K562 (cell line): Measurements from ENCODE around the gene KIF17. TPM values are rescaled to one million over a fixed set of nuclear protein-coding genes. Genes with fewer than 3 reads are reported as not detected.

Experiments used
- ATAC-seq: fragments of 200-7000 bp; cut with Tn5 transposase; 3 replicates; pipeline ENCODE4 v1.9.1; 2020; ENCODE audit warnings: moderate library complexity
- BruUV-seq: library from RNA; stranded (reverse); fragments of 400-500 nt; replicated peaks from 2 replicates; lab custom pipeline; 2021; lab: Mats Ljungman, UMichigan
- CTCF ChIA-PET: fragments of 300-600 bp; formaldehyde crosslinking; extraction: SDS; loops from one replicate; lab custom pipeline; 2021; ENCODE audit warnings: low intra/inter-chr PET ratio; lab: Yijun Ruan, JAX
- POLR2A ChIA-PET: fragments of 300-600, 350-650 bp; sonication (Branson Sonifier 250); formaldehyde crosslinking; extraction: SDS; loops from one replicate; lab custom pipeline; 2021; ENCODE audit warnings: antibody characterized with exemption, inconsistent platforms; lab: Yijun Ruan, JAX
- DNase-seq, 4 experiments: peaks; one replicate each; pipeline versions ENCODE4 v3.0.0 to v3.0.0-alpha.2; 2011 to 2018; ENCODE audit warnings: low spot score in 3 of 4, mixed read lengths in 3 of 4; ENCODE audit errors: extremely low read depth in 1 of 4
- FAIRE-seq: peaks from 2 replicates; lab custom pipeline; 2011; peaks lifted over from hg19 to GRCh38; lab: Jason Lieb, UNC
- H2AFZ ChIP-seq: 2 replicates; pipeline ENCODE4 v1.6.0; 2011; ENCODE audit warnings: low read depth, low read length, control low read depth, inconsistent platforms
- H3K27ac ChIP-seq: fragments of 200-600 bp; 3 replicates; pipeline ENCODE4 v1.8.0; 2011; ENCODE audit warnings: low read depth, mild to moderate bottlenecking, control low read depth, inconsistent platforms, low read length, moderate library complexity, mixed read lengths; ENCODE audit errors: extremely low read depth
- H3K27me3 ChIP-seq, 2 experiments: fragments of 300-600 bp in 1 of 2; 2 replicates in 1 of 2; 3 replicates in 1 of 2; pipeline versions ENCODE4 v1.6.0 to v1.8.0; 2011; ENCODE audit warnings: inconsistent platforms in 2 of 2, low read length in 2 of 2, mild to moderate bottlenecking in 1 of 2, mixed read lengths in 1 of 2, moderate library complexity in 1 of 2; ENCODE audit not compliant: control insufficient read depth in 2 of 2, insufficient read depth in 2 of 2
- H3K36me3 ChIP-seq: fragments of 300-600 bp; 3 replicates; pipeline ENCODE4 v1.8.0; 2011; ENCODE audit warnings: mild to moderate bottlenecking, low read length, inconsistent platforms; ENCODE audit not compliant: control insufficient read depth, insufficient read depth
- H3K4me1 ChIP-seq, 2 experiments: fragments of 200-600 bp in 1 of 2; replicated peaks in 1 of 2; 2 replicates in 1 of 2; 3 replicates in 1 of 2; pipeline versions ENCODE4 v1.5.1 to v1.8.0; 2011; ENCODE audit warnings: inconsistent platforms in 2 of 2, low read length in 2 of 2, mild to moderate bottlenecking in 1 of 2, mixed read lengths in 1 of 2, moderate library complexity in 1 of 2; ENCODE audit not compliant: control insufficient read depth in 2 of 2, insufficient read depth in 2 of 2
- H3K4me2 ChIP-seq: 2 replicates; pipeline ENCODE4 v1.6.1; 2011; ENCODE audit warnings: low read length, control low read depth, inconsistent platforms, mixed read lengths; ENCODE audit not compliant: insufficient read depth
- H3K4me3 ChIP-seq: fragments of 200-600 bp; sonication (generic), shearing (Covaris generic); 2 replicates; pipeline ENCODE4 v1.5.1; 2016; ENCODE audit warnings: control low read depth, inconsistent platforms
- H3K79me2 ChIP-seq: fragments of 200-600 bp; 3 replicates; pipeline ENCODE4 v1.8.0; 2011; ENCODE audit warnings: low read length, inconsistent platforms; ENCODE audit not compliant: control insufficient read depth, insufficient read depth
- H3K9ac ChIP-seq, 2 experiments: 2 replicates each; pipeline versions ENCODE4 v1.6.0 to v1.6.1; 2011; ENCODE audit warnings: low read depth in 2 of 2, low read length in 2 of 2, control low read depth in 1 of 2, inconsistent platforms in 1 of 2, mild to moderate bottlenecking in 1 of 2, mixed read lengths in 1 of 2; ENCODE audit not compliant: insufficient read depth in 1 of 2
- H3K9me1 ChIP-seq: one replicate; pipeline ENCODE4 v1.6.0; 2011; ENCODE audit warnings: inconsistent platforms, mild to moderate bottlenecking, low read length, moderate library complexity; ENCODE audit not compliant: control insufficient read depth, insufficient read depth
- H3K9me3 ChIP-seq: replicated peaks from 2 replicates; pipeline ENCODE4 v1.5.1; 2011; ENCODE audit warnings: low read depth, low read length, inconsistent platforms; ENCODE audit not compliant: control insufficient read depth, insufficient read depth
- H4K20me1 ChIP-seq: replicated peaks from 2 replicates; pipeline ENCODE4 v1.6.1; 2011; ENCODE audit warnings: low read length, inconsistent platforms, mixed read lengths; ENCODE audit not compliant: control insufficient read depth, insufficient read depth
- CBX5 ChIP-seq: IDR thresholded peaks from 2 replicates; pipeline ENCODE4 v1.6.1; 2014; ENCODE audit warnings: low read depth, borderline replicate concordance
- CXXC5 ChIP-seq: fragments of 250-450 bp; sonication (Bioruptor Pico); IDR thresholded peaks from 2 replicates; pipeline ENCODE4 v1.8.0; 2022; ENCODE audit warnings: inconsistent platforms, mild to moderate bottlenecking, moderate library complexity
- ZNF75A ChIP-seq: fragments of 450-650 bp; formaldehyde crosslinking; IDR thresholded peaks from 2 replicates; pipeline ENCODE4 v1.4.0; 2020; ENCODE audit warnings: mild to moderate bottlenecking
- WGBS: fragments of 100-300 bp; shearing (Covaris generic); methylation state at CpG from one replicate; pipeline ENCODE4 v1.1.6; 2016; ENCODE audit warnings: low coverage, mixed read lengths; ENCODE audit not compliant: insufficient coverage; ENCODE audit errors: missing lambda C conversion rate; 5-methylcytosine and 5-hydroxymethylcytosine counted together
- in situ Hi-C: fragments of 300-500 bp; cut with MboI; formaldehyde crosslinking; loops from 4 replicates; pipeline ENCODE4 v1.15.0; 2018; ENCODE audit warnings: inconsistent platforms, mixed read lengths
- intact Hi-C: fragments of 100-400 bp; cut with micrococcal nuclease; formaldehyde crosslinking; loops from 2 replicates; pipeline ENCODE4 v1.14.2; 2022
- polyA plus RNA-seq, 8 experiments: library from polyadenylated mRNA; depleted of rRNA in 4 of 8; stranded (reverse) in 5 of 8; unstranded in 3 of 8; fragments of >200 nt; fragmentation: Nextera tagmentation in 2 of 8; fragmentation: Illumina TruSeq in 1 of 8; extraction: Ambion mirVana in 2 of 8; extraction: Trizol in 1 of 8; gene quantifications; 2 replicates each; pipeline versions ENCODE4 v1.2.1 to v1.2.3, GENCODE V29; 2011 to 2014; ENCODE audit warnings: inconsistent platforms in 1 of 8, missing spikeins in 1 of 8
- total RNA-seq, 7 experiments: library from RNA; depleted of rRNA in 6 of 7; stranded (reverse); fragments of >200 nt in 6 of 7; fragmentation: Illumina TruSeq in 2 of 7; extraction: Trizol in 2 of 7; gene quantifications; 2 replicates each; pipeline versions ENCODE4 v1.2.1 to v1.2.3, GENCODE V29; 2011 to 2021; ENCODE audit warnings: low replicate concordance in 1 of 7
- TF ChIP-seq, protein P1 (sequence below), 2 experiments: fragments of 450-650 bp in 1 of 2; sonication (generic) in 1 of 2; formaldehyde crosslinking in 1 of 2; IDR thresholded peaks; 2 replicates each; pipeline versions ENCODE4 v1.7.1 to v1.9.0; 2016 to 2022; ENCODE audit warnings: inconsistent platforms in 1 of 2, mild to moderate bottlenecking in 1 of 2, missing genetic modification reagents in 1 of 2

Gene KIF17
- total and polyA plus RNA-seq, 9 of the 15 experiments (the other 6 are each of a cell fraction or from before 2014, with no cell fraction given), result 0.04 to 0.47 (median 0.18) TPM; not detected in 5

DNA sequence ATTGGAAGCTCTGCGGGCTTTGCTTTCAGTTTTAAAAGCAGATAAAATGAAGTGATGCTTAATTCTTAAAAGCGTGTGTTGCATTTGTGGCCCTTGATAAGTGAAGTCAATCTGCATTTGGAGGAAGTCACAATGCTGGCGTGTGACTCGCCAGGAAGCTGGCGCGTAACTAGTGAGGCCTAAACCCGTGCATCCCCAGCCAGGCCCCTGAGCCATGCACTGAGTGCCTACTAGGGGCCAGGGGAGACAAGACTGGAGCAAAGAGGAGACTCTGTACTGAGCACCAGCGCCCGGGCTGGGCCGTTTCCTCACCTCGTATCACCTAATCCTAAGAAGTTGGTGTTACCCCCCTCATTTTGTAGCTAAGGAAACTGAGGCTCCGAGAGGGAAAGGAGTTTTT lies 52.1 kb downstream of the KIF17 start:
- WGBS, result 67% methylated on average over 12 of the region's 12 CpGs
- Histone ChIP-seq H3K36me3 (no peaks in the 10 kb centered on the region), H3K79me2 (peaks cover 10% of the 10 kb centered on the region), H3K4me2 (no peak overlapping the region), H3K27ac (no peak overlapping the region), H2AFZ (peak overlapping the region; percentile 69), H3K9me3 (no peaks in the 10 kb centered on the region), H3K9ac (no peak overlapping the region), H3K4me3 (no peak overlapping the region), H3K27me3 (no peaks in the 10 kb centered on the region; a peak in 1 of 5 replicates), H3K4me1 (peaks cover 6 to 23% of the 10 kb centered on the region in 2 experiments; a peak in 3 of 5 replicates), H4K20me1 (no peaks in the 10 kb centered on the region; the same call in 1 of the 2 replicates), H3K9me1 (no peaks in the 10 kb centered on the region)
- in situ Hi-C loops, result no loop called here
- CTCF ChIA-PET, result no interaction called here
- TF ChIP-seq CXXC5 (CRISPR knock-in tag), result no peak
- TF ChIP-seq ZNF75A, result no peak
- POLR2A ChIA-PET, result interaction anchor here (0.6 to 0.8 kb wide), 2 partner anchors 20 to 1934 kb away, joined by 3 to 4 read pairs; no protein-coding TSS in a partner anchor
- DNase-seq (no peak), FAIRE-seq (no peak), ATAC-seq (no peak)
- BruUV-seq, result no TSS peak
- intact Hi-C loops, result no loop called here

DNA sequence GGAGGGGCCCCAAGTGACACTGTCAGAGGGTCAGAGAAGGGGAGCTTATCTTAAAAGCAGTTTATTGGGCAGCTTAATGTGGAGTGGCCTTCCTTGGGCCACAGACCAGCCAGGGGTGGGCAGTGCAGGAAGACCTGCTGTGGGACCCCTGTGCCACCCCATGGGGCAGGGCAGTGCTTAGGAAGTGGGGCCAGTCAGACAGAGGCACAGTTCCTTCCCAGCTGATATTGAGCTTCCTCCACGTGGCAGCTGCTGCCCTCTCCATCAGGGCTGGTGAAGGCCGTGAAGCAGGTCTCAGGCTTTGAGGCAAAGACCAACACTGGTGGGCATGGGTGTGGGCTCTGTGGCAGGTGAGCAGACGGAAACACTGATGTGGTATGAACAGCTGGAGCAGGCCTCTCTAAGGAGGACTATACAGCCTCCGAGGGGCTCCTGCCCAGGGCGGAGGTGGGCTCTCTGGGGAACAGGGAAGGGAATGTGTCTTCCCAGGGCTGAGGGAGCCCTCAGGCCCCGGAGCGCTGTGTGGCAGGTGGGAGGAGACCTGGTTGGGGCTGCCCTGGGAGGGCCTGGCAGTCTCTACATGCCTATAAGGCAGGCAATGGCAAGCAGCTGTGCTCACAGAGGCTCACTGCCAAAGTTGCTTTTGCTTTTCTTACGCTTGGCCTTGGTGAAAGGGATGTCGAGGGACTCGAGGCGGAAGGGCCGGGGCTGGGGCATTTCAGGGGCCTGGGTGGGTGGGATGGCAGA lies 53.7 kb downstream of the KIF17 start:
- intact Hi-C loops, result no loop called here
- Histone ChIP-seq H3K9ac (peak overlapping the region in 1 of 2 experiments; percentile 77; a peak in 2 of 4 replicates), H3K9me3 (no peaks in the 10 kb centered on the region), H3K4me3 (no peak overlapping the region), H3K4me1 (peaks cover 15 to 26% of the 10 kb centered on the region in 2 experiments; a peak in 3 of 5 replicates), H3K36me3 (peaks cover 11% of the 10 kb centered on the region), H3K27ac (no peak overlapping the region), H3K79me2 (peaks cover 26% of the 10 kb centered on the region), H3K4me2 (no peak overlapping the region), H3K9me1 (no peaks in the 10 kb centered on the region), H3K27me3 (no peaks in the 10 kb centered on the region), H4K20me1 (no peaks in the 10 kb centered on the region; the same call in 1 of the 2 replicates), H2AFZ (peak overlapping the region; percentile 29; the same call in 1 of the 2 replicates)
- 60% methylated on average over 12 of the region's 12 CpGs for WGBS
- no peak for DNase-seq
- ChIA-PET POLR2A (interaction anchor here (0.5 to 1.0 kb wide), 4 partner anchors 15 to 747 kb away, joined by 3 to 4 read pairs (median 3); no protein-coding TSS in a partner anchor), CTCF (interaction anchor here (1.1 kb wide), 1 partner anchor 143 kb away, joined by 3 read pairs; no protein-coding TSS in a partner anchor)
- ATAC-seq, result no peak
- FAIRE-seq, result no peak
- in situ Hi-C loops, result no loop called here
- BruUV-seq, result no TSS peak
- no peak for TF ChIP-seq CBX5
- TF ChIP-seq, protein P1, sequence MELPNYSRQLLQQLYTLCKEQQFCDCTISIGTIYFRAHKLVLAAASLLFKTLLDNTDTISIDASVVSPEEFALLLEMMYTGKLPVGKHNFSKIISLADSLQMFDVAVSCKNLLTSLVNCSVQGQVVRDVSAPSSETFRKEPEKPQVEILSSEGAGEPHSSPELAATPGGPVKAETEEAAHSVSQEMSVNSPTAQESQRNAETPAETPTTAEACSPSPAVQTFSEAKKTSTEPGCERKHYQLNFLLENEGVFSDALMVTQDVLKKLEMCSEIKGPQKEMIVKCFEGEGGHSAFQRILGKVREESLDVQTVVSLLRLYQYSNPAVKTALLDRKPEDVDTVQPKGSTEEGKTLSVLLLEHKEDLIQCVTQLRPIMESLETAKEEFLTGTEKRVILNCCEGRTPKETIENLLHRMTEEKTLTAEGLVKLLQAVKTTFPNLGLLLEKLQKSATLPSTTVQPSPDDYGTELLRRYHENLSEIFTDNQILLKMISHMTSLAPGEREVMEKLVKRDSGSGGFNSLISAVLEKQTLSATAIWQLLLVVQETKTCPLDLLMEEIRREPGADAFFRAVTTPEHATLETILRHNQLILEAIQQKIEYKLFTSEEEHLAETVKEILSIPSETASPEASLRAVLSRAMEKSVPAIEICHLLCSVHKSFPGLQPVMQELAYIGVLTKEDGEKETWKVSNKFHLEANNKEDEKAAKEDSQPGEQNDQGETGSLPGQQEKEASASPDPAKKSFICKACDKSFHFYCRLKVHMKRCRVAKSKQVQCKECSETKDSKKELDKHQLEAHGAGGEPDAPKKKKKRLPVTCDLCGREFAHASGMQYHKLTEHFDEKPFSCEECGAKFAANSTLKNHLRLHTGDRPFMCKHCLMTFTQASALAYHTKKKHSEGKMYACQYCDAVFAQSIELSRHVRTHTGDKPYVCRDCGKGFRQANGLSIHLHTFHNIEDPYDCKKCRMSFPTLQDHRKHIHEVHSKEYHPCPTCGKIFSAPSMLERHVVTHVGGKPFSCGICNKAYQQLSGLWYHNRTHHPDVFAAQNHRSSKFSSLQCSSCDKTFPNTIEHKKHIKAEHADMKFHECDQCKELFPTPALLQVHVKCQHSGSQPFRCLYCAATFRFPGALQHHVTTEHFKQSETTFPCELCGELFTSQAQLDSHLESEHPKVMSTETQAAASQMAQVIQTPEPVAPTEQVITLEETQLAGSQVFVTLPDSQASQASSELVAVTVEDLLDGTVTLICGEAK (IDR thresholded peaks at IDR 0.05), result no peak
- TF ChIP-seq, protein P1 (CRISPR knock-in tag; IDR thresholded peaks at IDR 0.05), result no peak
